HepG2 (cell line): ENCODE measurements around the gene CIAO3. TPM values are rescaled to one million over a fixed set of nuclear protein-coding genes. Genes with fewer than 3 reads are reported as not detected.

Experiments used
- ATAC-seq: fragments of 200-7000 bp; cut with Tn5 transposase; 3 replicates; pipeline ENCODE4 v1.9.1; 2020; ENCODE audit warnings: mild to moderate bottlenecking, moderate library complexity
- BruUV-seq: library from RNA; stranded (reverse); fragments of 400-500 nt; replicated peaks from 2 replicates; lab custom pipeline; 2021; lab: Mats Ljungman, UMichigan
- CTCF ChIA-PET: fragments of 300-600 bp; formaldehyde crosslinking; extraction: SDS; loops from one replicate; lab custom pipeline; 2021; ENCODE audit warnings: low total read pairs, inconsistent platforms, low intra/inter-chr PET ratio; lab: Yijun Ruan, JAX
- POLR2A ChIA-PET: fragments of 350-600 bp; sonication (Branson Sonifier 250); formaldehyde crosslinking; loops from one replicate; lab custom pipeline; 2020; ENCODE audit warnings: antibody characterized with exemption, inconsistent platforms; lab: Yijun Ruan, JAX
- DNase-seq: peaks from one replicate; pipeline ENCODE4 v3.0.0-alpha.2; 2015; ENCODE audit warnings: low spot score
- FAIRE-seq: peaks from 3 replicates; lab custom pipeline; 2011; peaks lifted over from hg19 to GRCh38; lab: Jason Lieb, UNC
- H2AFZ ChIP-seq: one replicate; pipeline ENCODE4 v1.6.1; 2011; ENCODE audit warnings: low read length, inconsistent platforms
- H3K27ac ChIP-seq: fragments of 300-600 bp; 3 replicates; pipeline ENCODE4 v1.8.0; 2011; ENCODE audit warnings: mixed run types, mild to moderate bottlenecking, mixed read lengths, low read length, inconsistent platforms; ENCODE audit not compliant: insufficient read depth; ENCODE audit errors: extremely low read length
- H3K27me3 ChIP-seq, 2 experiments: fragments of 200-600 bp in 1 of 2; 2 replicates in 1 of 2; 3 replicates in 1 of 2; pipeline versions ENCODE4 v1.6.0 to v1.8.0; 2011; ENCODE audit warnings: low read length in 2 of 2, mild to moderate bottlenecking in 2 of 2, moderate library complexity in 2 of 2, inconsistent platforms in 1 of 2; ENCODE audit not compliant: insufficient read depth in 2 of 2, control insufficient read depth in 1 of 2
- H3K36me3 ChIP-seq, 2 experiments: fragments of 200-600 bp in 1 of 2; replicated peaks in 1 of 2; 2 replicates in 1 of 2; 3 replicates in 1 of 2; pipeline versions ENCODE4 v1.5.1 to v1.8.0; 2011; ENCODE audit warnings: low read length in 2 of 2, inconsistent platforms in 1 of 2; ENCODE audit not compliant: insufficient read depth in 2 of 2, control insufficient read depth in 1 of 2
- H3K4me1 ChIP-seq: 2 replicates; pipeline ENCODE4 v1.5.1; 2012; ENCODE audit warnings: low read length, inconsistent platforms; ENCODE audit not compliant: insufficient read depth
- H3K4me2 ChIP-seq: 2 replicates; pipeline ENCODE4 v1.6.0; 2011; ENCODE audit warnings: low read depth, low read length, inconsistent platforms
- H3K4me3 ChIP-seq, 3 experiments: fragments of 200-600 bp in 1 of 3; sonication (generic), shearing (Covaris generic) in 1 of 3; replicated peaks in 1 of 3; 2 replicates each; pipeline ENCODE4 v1.5.1; 2011 to 2016; ENCODE audit warnings: low read length in 3 of 3, inconsistent platforms in 2 of 3, low read depth in 2 of 3, mild to moderate bottlenecking in 2 of 3, control low read depth in 1 of 3, mixed read lengths in 1 of 3; ENCODE audit not compliant: insufficient read depth in 1 of 3
- H3K79me2 ChIP-seq: one replicate; pipeline ENCODE4 v1.6.1; 2011; ENCODE audit warnings: low read length, inconsistent platforms; ENCODE audit not compliant: insufficient read depth
- H3K9ac ChIP-seq: 2 replicates; pipeline ENCODE4 v1.6.0; 2011; ENCODE audit warnings: mild to moderate bottlenecking, low read depth, low read length, inconsistent platforms; ENCODE audit not compliant: insufficient read depth
- H3K9me3 ChIP-seq: 2 replicates; pipeline ENCODE4 v1.5.1; 2012; ENCODE audit warnings: mild to moderate bottlenecking, low read length
- H4K20me1 ChIP-seq: 2 replicates; pipeline ENCODE4 v1.6.0; 2011; ENCODE audit warnings: inconsistent platforms, mild to moderate bottlenecking, low read length, moderate library complexity; ENCODE audit not compliant: insufficient read depth
- ARID4A ChIP-seq: sonication (generic); formaldehyde crosslinking; IDR thresholded peaks from 2 replicates; pipeline ENCODE4 v1.5.0; 2020; ENCODE audit warnings: mild to moderate bottlenecking, missing genetic modification reagents, borderline replicate concordance
- BHLHE40 ChIP-seq: IDR thresholded peaks from 2 replicates; pipeline ENCODE4 v1.6.1; 2011; ENCODE audit warnings: low read length, improper control_type of control experiment
- FIP1L1 ChIP-seq: fragments of 200-400 bp; formaldehyde crosslinking; IDR thresholded peaks from 2 replicates; pipeline ENCODE4 v1.6.1; 2018; ENCODE audit warnings: low read depth, mild to moderate bottlenecking, low read length, moderate library complexity, borderline replicate concordance; ENCODE audit not compliant: insufficient read depth
- FLYWCH1 ChIP-seq: sonication (generic); formaldehyde crosslinking; IDR thresholded peaks from 2 replicates; pipeline ENCODE4 v1.8.1; 2023; ENCODE audit warnings: mild to moderate bottlenecking, missing genetic modification reagents
- GATAD2A ChIP-seq: IDR thresholded peaks from 2 replicates; pipeline ENCODE4 v1.6.1; 2016
- JUN ChIP-seq: sonication (generic); formaldehyde crosslinking; IDR thresholded peaks from 2 replicates; pipeline ENCODE4 v1.4.0; 2020; ENCODE audit warnings: mild to moderate bottlenecking, missing genetic modification reagents
- MAX ChIP-seq: IDR thresholded peaks from 2 replicates; pipeline ENCODE4 v1.6.1; 2012; ENCODE audit warnings: inconsistent platforms
- NBN ChIP-seq: fragments of 450-650 bp; conservative IDR thresholded peaks from 2 replicates; pipeline ENCODE4 v1.6.1; 2017
- SP2 ChIP-seq: sonication (generic); formaldehyde crosslinking; IDR thresholded peaks from 2 replicates; pipeline ENCODE4 v1.5.1; 2020; ENCODE audit warnings: mild to moderate bottlenecking, missing genetic modification reagents
- SP5 ChIP-seq: IDR thresholded peaks from 2 replicates; pipeline ENCODE4 v1.6.1; 2016; ENCODE audit warnings: low read depth, borderline replicate concordance
- STAT5B ChIP-seq: sonication (generic); formaldehyde crosslinking; IDR thresholded peaks from 2 replicates; pipeline ENCODE4 v1.4.0; 2020; ENCODE audit warnings: missing genetic modification reagents
- TP53 ChIP-seq: sonication (generic); formaldehyde crosslinking; conservative IDR thresholded peaks from 2 replicates; pipeline ENCODE4 v1.4.0; 2020; ENCODE audit warnings: missing genetic modification reagents
- ZNF703 ChIP-seq: sonication (generic); formaldehyde crosslinking; IDR thresholded peaks from 2 replicates; pipeline ENCODE4 v1.5.1; 2020; ENCODE audit warnings: missing genetic modification reagents, mild to moderate bottlenecking, moderate library complexity, borderline replicate concordance
- WGBS: methylation state at CpG from one replicate; pipeline ENCODE4 v1.1.6; 2017; ENCODE audit warnings: low lambda C conversion rate; 5-methylcytosine and 5-hydroxymethylcytosine counted together
- in situ Hi-C: cut with HindIII; loops from 2 replicates; pipeline ENCODE4 v1.10.0; 2017; ENCODE audit warnings: low pct_unique_long_range_greater_than_20kb; ENCODE audit not compliant: extremely low pct_ligation_motif_present
- intact Hi-C: fragments of 100-400 bp; cut with micrococcal nuclease; formaldehyde crosslinking; loops from one replicate; pipeline ENCODE4 v1.10.0; 2022; ENCODE audit not compliant: unreplicated experiment
- polyA plus RNA-seq, 8 experiments: library from polyadenylated mRNA; depleted of rRNA in 3 of 8; stranded (reverse) in 7 of 8; unstranded in 1 of 8; fragments of >200 nt; fragmentation: Illumina TruSeq in 4 of 8; extraction: Trizol in 4 of 8; gene quantifications; 2 replicates each; pipeline versions ENCODE4 v1.2.1 to v1.2.3, GENCODE V29; 2011 to 2016; ENCODE audit warnings: low read depth in 4 of 8, missing spikeins in 1 of 8, mixed read lengths in 1 of 8; ENCODE audit not compliant: insufficient read depth in 1 of 8
- total RNA-seq, 5 experiments: library from RNA; depleted of rRNA; stranded (reverse); fragments of >200 nt; fragmentation: Illumina TruSeq; extraction: Trizol; gene quantifications; 2 replicates each; pipeline ENCODE4 v1.2.3, GENCODE V29; 2016; ENCODE audit warnings: low read depth in 1 of 5
- TF ChIP-seq, protein P1 (sequence below): sonication (generic); formaldehyde crosslinking; IDR thresholded peaks from 2 replicates; pipeline ENCODE4 v1.5.1; 2020; ENCODE audit warnings: mild to moderate bottlenecking, missing genetic modification reagents, moderate library complexity

The CIAO3 gene
- total and polyA plus RNA-seq, 2 of the 13 experiments (the other 11 are each of a cell fraction or from before 2014, with no cell fraction given): 21.7 to 25.0 TPM

DNA sequence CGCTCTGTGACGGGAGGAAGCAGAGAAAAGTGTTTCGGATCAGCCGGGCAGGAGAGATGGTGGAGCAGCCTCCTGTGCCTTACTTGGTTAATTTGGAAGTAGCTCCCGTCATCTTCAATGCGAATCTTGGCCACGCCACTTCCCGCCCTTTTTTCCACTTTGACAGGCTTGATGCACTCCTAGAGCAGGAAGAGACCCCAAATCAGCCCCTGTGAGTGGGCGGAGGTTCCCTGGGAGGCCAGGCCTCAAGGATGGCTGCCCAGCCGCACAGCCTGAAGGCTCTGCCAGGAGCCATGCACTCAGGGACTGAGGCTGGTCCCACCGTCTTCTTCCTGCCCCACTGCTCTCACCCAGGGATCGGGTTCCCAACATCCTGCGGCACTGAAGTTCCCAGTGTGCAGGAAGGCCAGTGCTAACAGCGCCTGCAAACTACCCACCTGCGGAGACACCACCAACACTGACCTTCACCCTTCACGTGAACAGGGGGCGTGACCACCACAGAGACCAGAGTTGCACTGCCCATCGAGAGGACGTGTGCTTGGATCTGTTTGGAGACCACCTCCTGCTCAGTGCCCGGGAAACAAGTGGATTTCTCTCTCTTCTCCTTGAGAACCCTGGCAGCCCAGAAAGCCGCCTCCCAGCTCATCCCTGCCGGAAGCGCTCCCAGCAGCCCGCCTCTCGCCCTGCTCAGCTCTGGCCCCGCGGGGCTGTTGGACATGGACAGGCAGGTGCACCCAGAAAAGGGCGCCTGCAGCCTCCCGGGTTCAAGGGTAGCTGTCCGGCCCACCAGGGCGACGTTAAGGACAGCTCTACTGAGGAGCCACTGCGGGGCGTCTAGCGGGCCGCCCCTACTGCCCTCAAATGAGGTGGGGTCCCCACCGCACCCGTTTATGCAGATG, 988 bp downstream of the CIAO3 start:
- Histone ChIP-seq H4K20me1 (no peaks in the 10 kb centered on the region), H3K9me3 (no peaks in the 10 kb centered on the region), H2AFZ (no peak overlapping the region), H3K79me2 (no peaks in the 10 kb centered on the region), H3K4me2 (peak overlapping the region; percentile 76), H3K27ac (peak overlapping the region; percentile 59), H3K4me3 (peak overlapping the region; percentile 94 to 97 (median 95)), H3K27me3 (no peaks in the 10 kb centered on the region), H3K36me3 (peaks cover 0 to 17% of the 10 kb centered on the region in 2 experiments; a peak in 2 of 5 replicates), H3K4me1 (peaks cover 18% of the 10 kb centered on the region), H3K9ac (peak overlapping the region; percentile 86)
- in situ Hi-C loops (loop anchor here (5.0 kb wide), 1 partner anchor 47 kb away; the partner anchor contains the start of genes CHTF18 and RPUSD1), intact Hi-C loops (no loop called here)
- 71% methylated on average over 12 of the region's 38 CpGs for WGBS
- peak; percentile 61 for DNase-seq
- ChIA-PET CTCF (no interaction called here), POLR2A (interaction anchor here (0.9 to 3.3 kb wide), 7 partner anchors 10 to 48 kb away, joined by 3 to 22 read pairs (median 7); partner anchors contain the start of genes ANTKMT, CHTF18, METRN and MSLN)
- peak; percentile 91 for FAIRE-seq
- ATAC-seq: peak; percentile 71
- no TSS peak for BruUV-seq
- TF ChIP-seq TP53 (CRISPR knock-in tag) (no peak), MAX (peak; percentile 52; the same call in 1 of the 2 replicates), BHLHE40 (peak; percentile 81), SP5 (0 out of 2 replicates have a peak, but pooled peaks have one; percentile 49), FIP1L1 (no peak), ZNF703 (CRISPR knock-in tag) (no peak), ARID4A (CRISPR knock-in tag) (peak; percentile 43; the same call in 1 of the 2 replicates), NBN (no peak), GATAD2A (CRISPR knock-in tag) (peak; percentile 47), STAT5B (no peak), FLYWCH1 (no peak), SP2 (CRISPR knock-in tag) (peak; percentile 40; the same call in 1 of the 2 replicates), JUN (CRISPR knock-in tag) (no peak)
- TF ChIP-seq, protein P1, sequence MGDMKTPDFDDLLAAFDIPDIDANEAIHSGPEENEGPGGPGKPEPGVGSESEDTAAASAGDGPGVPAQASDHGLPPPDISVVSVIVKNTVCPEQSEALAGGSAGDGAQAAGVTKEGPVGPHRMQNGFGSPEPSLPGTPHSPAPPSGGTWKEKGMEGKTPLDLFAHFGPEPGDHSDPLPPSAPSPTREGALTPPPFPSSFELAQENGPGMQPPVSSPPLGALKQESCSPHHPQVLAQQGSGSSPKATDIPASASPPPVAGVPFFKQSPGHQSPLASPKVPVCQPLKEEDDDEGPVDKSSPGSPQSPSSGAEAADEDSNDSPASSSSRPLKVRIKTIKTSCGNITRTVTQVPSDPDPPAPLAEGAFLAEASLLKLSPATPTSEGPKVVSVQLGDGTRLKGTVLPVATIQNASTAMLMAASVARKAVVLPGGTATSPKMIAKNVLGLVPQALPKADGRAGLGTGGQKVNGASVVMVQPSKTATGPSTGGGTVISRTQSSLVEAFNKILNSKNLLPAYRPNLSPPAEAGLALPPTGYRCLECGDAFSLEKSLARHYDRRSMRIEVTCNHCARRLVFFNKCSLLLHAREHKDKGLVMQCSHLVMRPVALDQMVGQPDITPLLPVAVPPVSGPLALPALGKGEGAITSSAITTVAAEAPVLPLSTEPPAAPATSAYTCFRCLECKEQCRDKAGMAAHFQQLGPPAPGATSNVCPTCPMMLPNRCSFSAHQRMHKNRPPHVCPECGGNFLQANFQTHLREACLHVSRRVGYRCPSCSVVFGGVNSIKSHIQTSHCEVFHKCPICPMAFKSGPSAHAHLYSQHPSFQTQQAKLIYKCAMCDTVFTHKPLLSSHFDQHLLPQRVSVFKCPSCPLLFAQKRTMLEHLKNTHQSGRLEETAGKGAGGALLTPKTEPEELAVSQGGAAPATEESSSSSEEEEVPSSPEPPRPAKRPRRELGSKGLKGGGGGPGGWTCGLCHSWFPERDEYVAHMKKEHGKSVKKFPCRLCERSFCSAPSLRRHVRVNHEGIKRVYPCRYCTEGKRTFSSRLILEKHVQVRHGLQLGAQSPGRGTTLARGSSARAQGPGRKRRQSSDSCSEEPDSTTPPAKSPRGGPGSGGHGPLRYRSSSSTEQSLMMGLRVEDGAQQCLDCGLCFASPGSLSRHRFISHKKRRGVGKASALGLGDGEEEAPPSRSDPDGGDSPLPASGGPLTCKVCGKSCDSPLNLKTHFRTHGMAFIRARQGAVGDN: peak; percentile 40
